Activated B cell treated with CpG ODN at 0.5 μM for 24 hours (primary cell): Measurements from ENCODE around the gene SUOX. TPM values are rescaled to one million over a fixed set of nuclear protein-coding genes. Genes with fewer than 3 reads are reported as not detected.
"Not testable (repeated sequence)": the region's sequence is repeated elsewhere in the genome, so short reads cannot be mapped to it uniquely, and the experiment has no call there.

Experiments
- ATAC-seq: fragments of 200-7000 bp; cut with Tn5 transposase; one replicate; pipeline ENCODE4 v1.10.0; 2021; ENCODE audit warnings: low read depth, mild to moderate bottlenecking, moderate library complexity
- CTCF ChIA-PET: fragments of 350-600 bp; sonication (Branson Sonifier 250); formaldehyde crosslinking; loops from one replicate; lab custom pipeline; 2021; ENCODE audit warnings: antibody characterized with exemption; lab: Charles Lee
- POLR2A ChIA-PET: fragments of 350-600 bp; sonication (Branson Sonifier 250); formaldehyde crosslinking; loops from one replicate; lab custom pipeline; 2021; ENCODE audit warnings: antibody characterized with exemption; lab: Charles Lee
- DNase-seq: peaks from one replicate; pipeline ENCODE4 v3.0.0; 2022
- H3K27ac Mint-ChIP-seq: one replicate; pipeline ENCODE4 v1.8.0; 2020; ENCODE audit warnings: mixed read lengths
- H3K27me3 Mint-ChIP-seq: one replicate; pipeline ENCODE4 v1.8.0; 2021; ENCODE audit warnings: mixed read lengths
- H3K36me3 Mint-ChIP-seq: one replicate; pipeline ENCODE4 v1.8.0; 2021; ENCODE audit warnings: low read depth, mixed read lengths
- H3K4me1 Mint-ChIP-seq: one replicate; pipeline ENCODE4 v1.8.0; 2021; ENCODE audit warnings: mixed read lengths
- H3K4me3 Mint-ChIP-seq: one replicate; pipeline ENCODE4 v1.8.0; 2020; ENCODE audit warnings: mild to moderate bottlenecking, mixed read lengths
- H3K9me3 Mint-ChIP-seq: one replicate; pipeline ENCODE4 v1.8.0; 2020; ENCODE audit warnings: mixed read lengths
- intact Hi-C: fragments of 100-400 bp; cut with micrococcal nuclease; formaldehyde crosslinking; loops from one replicate; pipeline ENCODE4 v1.15.1; 2024
- total RNA-seq: library from RNA; stranded (reverse); gene quantifications from 2 replicates; pipeline ENCODE4 v1.2.3, GENCODE V29; 2022
- TF ChIP-seq, protein P1 (sequence below): fragments of 200-600 bp; IDR thresholded peaks from one replicate; pipeline ENCODE4 v1.8.0; 2022; ENCODE audit warnings: antibody characterized with exemption, mild to moderate bottlenecking

SUOX gene
- total RNA-seq, 1 donor from 2014 or later: 5.6 TPM

DNA sequence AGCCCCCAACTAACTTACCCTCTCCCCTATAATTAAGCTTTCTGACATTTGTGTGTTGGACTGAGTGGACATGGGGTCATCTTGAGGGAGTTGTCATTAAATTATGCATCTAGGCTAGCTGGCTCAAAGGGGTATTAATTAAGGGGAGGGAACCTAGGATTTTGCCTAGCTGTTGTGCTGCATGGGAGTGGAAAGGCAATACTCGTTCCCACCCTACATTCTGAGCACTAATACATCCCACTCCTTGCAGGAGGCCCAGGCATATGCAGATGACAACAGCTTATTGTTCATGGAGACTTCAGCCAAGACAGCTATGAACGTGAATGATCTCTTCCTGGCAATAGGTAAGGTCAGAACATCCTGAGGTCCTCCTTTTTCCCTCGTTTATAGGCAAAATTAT lies 6.0 kb upstream of the SUOX start:
- TF ChIP-seq, protein P1, sequence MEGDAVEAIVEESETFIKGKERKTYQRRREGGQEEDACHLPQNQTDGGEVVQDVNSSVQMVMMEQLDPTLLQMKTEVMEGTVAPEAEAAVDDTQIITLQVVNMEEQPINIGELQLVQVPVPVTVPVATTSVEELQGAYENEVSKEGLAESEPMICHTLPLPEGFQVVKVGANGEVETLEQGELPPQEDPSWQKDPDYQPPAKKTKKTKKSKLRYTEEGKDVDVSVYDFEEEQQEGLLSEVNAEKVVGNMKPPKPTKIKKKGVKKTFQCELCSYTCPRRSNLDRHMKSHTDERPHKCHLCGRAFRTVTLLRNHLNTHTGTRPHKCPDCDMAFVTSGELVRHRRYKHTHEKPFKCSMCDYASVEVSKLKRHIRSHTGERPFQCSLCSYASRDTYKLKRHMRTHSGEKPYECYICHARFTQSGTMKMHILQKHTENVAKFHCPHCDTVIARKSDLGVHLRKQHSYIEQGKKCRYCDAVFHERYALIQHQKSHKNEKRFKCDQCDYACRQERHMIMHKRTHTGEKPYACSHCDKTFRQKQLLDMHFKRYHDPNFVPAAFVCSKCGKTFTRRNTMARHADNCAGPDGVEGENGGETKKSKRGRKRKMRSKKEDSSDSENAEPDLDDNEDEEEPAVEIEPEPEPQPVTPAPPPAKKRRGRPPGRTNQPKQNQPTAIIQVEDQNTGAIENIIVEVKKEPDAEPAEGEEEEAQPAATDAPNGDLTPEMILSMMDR: no peak
- H3K4me3 Mint-ChIP-seq: no peak overlapping the region
- peaks cover 76% of the 10 kb centered on the region for H3K36me3 Mint-ChIP-seq
- H3K9me3 Mint-ChIP-seq: no peaks in the 10 kb centered on the region
- H3K4me1 Mint-ChIP-seq: peaks cover 4% of the 10 kb centered on the region
- peak overlapping the region; percentile 11 for H3K27ac Mint-ChIP-seq
- intact Hi-C loops: no loop called here
- POLR2A ChIA-PET: interaction anchor here (2.4 kb wide), 1 partner anchor 17 kb away, joined by 7 read pairs; the partner anchor contains the start of gene RAB5B
- DNase-seq (no peak), ATAC-seq (no peak)
- H3K27me3 Mint-ChIP-seq: no peaks in the 10 kb centered on the region
- CTCF ChIA-PET: interaction anchor here (0.8 to 1.8 kb wide), 2 partner anchors 50 to 88 kb away, joined by 3 to 5 read pairs; partner anchors contain the start of gene ERBB3

DNA sequence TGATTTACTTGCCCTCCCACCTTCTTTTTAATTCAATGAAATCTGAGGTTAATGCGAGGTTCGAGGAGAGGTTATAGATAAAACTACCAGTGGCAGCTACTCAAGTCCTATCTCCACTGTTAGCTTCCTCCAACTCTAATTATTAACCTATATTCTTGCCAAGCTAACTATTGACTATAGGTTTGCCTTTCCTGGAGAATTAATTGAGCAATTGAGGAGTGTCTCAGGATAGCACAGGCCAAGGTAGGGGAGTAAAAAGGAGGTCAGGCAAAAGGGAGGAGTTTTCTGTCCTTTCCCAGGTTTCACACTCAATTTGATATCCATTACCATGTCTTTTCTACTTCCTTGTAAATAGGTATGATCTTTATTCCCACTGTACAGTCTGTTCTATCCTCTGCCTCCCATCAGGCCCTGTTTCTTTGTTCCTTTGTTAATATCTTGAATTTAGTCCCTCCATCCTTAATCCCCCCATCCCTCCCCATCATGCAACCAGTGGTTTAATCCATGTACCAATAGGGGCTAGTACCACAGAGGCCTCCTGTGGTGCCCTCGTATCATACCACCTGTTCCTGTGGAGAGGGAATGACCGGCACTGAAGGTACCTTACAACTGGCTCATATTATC lies 3.7 kb upstream of the SUOX start:
- Mint-ChIP-seq H3K27ac (no peak overlapping the region), H3K27me3 (no peaks in the 10 kb centered on the region), H3K36me3 (peaks cover 60% of the 10 kb centered on the region), H3K4me1 (peaks cover 21% of the 10 kb centered on the region), H3K4me3 (no peak overlapping the region), H3K9me3 (no peaks in the 10 kb centered on the region)
- TF ChIP-seq, protein P1: no peak
- ChIA-PET POLR2A (no interaction called here), CTCF (no interaction called here)
- ATAC-seq: no peak
- intact Hi-C loops: no loop called here
- no peak for DNase-seq

DNA sequence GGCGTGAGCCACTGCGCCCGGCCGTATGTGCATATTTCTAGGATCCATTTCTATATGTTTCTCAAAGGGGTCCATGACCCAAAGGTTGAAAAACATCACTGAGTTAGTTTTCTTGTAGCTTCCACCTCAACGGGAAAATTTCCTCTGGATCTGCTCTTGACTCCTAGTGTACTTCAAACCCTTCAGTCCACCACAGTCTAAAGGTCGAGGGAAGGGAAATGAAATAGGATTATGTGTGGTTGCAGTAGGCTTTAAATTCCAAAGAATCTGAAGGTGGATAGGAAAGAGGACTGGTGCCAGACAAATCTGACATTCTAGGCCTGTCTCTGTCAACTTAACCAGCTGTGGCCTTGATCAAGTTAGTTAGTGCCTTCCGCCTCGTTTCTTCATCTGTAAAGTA lies 1.7 kb upstream of the SUOX start:
- TF ChIP-seq, protein P1: no peak
- intact Hi-C loops: no loop called here
- ATAC-seq (no peak), DNase-seq (no peak)
- ChIA-PET CTCF (interaction anchor here (0.8 to 3.3 kb wide), 23 partner anchors 10 to 256 kb away, joined by 3 to 26 read pairs (median 4); partner anchors contain the start of genes PA2G4, RAB5B, RPL41 and SMARCC2), POLR2A (interaction anchor here (1.0 to 3.3 kb wide), 4 partner anchors 12 to 257 kb away, joined by 3 to 18 read pairs (median 10); partner anchors contain the start of genes RAB5B and ZC3H10)
- Mint-ChIP-seq H3K4me3 (no peak overlapping the region), H3K27ac (no peak overlapping the region), H3K36me3 (peaks cover 42% of the 10 kb centered on the region), H3K9me3 (no peaks in the 10 kb centered on the region), H3K4me1 (peaks cover 21% of the 10 kb centered on the region), H3K27me3 (no peaks in the 10 kb centered on the region)

DNA sequence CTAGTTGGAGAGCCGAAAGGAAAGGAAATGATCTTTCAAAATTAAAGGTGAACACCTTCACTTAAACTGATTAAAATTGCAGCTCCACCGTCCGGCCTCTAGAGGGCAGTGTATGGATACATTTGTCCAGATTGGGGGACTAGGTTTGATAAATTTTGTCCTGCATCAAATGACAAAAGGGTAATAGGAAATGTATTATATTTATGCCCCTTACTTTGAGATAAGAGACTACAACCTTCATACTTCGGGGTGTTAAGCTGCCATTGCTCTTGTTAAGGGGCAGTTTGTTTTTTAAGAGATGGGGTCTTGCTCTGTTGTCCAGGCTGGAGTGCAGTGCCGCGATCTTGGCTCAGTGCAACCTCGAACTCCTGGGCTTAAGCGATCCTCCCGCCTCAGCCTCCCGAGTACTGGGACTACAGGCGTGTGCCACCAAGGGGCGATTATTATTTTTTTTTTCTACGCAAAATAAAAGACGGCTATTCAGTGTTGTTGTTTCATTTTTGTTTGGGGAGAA lies 818 bp upstream of the SUOX start:
- DNase-seq (no peak), ATAC-seq (peak; percentile 61)
- Mint-ChIP-seq H3K9me3 (no peaks in the 10 kb centered on the region), H3K4me1 (peaks cover 21% of the 10 kb centered on the region), H3K27ac (peak overlapping the region; percentile 18), H3K27me3 (no peaks in the 10 kb centered on the region), H3K36me3 (peaks cover 33% of the 10 kb centered on the region), H3K4me3 (peak overlapping the region; percentile 78)
- intact Hi-C loops: loop anchor here (1.0 to 2.0 kb wide), 5 partner anchors 33 to 193 kb away; partner anchors contain the start of genes PA2G4, RPS26, SMARCC2 and ZC3H10
- ChIA-PET POLR2A (interaction anchor here (0.6 to 3.3 kb wide), 10 partner anchors 11 to 381 kb away, joined by 3 to 18 read pairs (median 5); partner anchors contain the start of genes ITGA7, PA2G4, RAB5B and SMARCC2), CTCF (interaction anchor here (0.8 to 3.3 kb wide), 24 partner anchors 10 to 257 kb away, joined by 3 to 26 read pairs (median 4); partner anchors contain the start of genes PA2G4, RAB5B, RPL41 and SMARCC2)
- TF ChIP-seq, protein P1: no peak

DNA sequence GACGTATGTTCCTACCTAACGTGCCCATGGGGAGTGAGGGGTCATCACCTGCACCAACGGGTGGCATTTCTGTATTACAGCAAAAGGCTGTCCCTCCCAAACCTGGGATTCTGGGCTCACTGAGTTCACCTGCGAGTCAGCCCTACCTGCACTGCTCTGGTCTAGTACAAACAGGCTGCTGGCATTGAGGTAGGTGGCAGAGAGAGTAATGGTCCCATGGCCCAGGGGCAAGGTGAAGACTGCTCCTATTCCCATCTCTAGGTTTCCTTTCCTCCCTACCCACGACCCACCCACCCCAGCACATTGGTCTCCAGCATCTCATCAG lies 421 bp downstream of the SUOX start:
- POLR2A ChIA-PET: interaction anchor here (0.5 to 3.3 kb wide), 4 partner anchors 23 to 691 kb away, joined by 4 to 14 read pairs (median 4); partner anchors contain the start of genes DNAJC14, PTGES3 and RAB5B
- Mint-ChIP-seq H3K4me3 (peak overlapping the region; percentile 78), H3K36me3 (peaks cover 21% of the 10 kb centered on the region), H3K9me3 (no peaks in the 10 kb centered on the region), H3K27me3 (no peaks in the 10 kb centered on the region), H3K4me1 (peaks cover 21% of the 10 kb centered on the region), H3K27ac (no peak overlapping the region)
- ATAC-seq (peak; percentile 22), DNase-seq (no peak)
- TF ChIP-seq, protein P1: no peak
- intact Hi-C loops: loop anchor here (1.0 to 2.0 kb wide), 2 partner anchors 10 to 121 kb away; partner anchors contain the start of gene ZC3H10
- CTCF ChIA-PET: interaction anchor here (0.6 to 3.3 kb wide), 7 partner anchors 8 to 259 kb away, joined by 3 to 19 read pairs (median 4); partner anchors contain the start of gene RAB5B

DNA sequence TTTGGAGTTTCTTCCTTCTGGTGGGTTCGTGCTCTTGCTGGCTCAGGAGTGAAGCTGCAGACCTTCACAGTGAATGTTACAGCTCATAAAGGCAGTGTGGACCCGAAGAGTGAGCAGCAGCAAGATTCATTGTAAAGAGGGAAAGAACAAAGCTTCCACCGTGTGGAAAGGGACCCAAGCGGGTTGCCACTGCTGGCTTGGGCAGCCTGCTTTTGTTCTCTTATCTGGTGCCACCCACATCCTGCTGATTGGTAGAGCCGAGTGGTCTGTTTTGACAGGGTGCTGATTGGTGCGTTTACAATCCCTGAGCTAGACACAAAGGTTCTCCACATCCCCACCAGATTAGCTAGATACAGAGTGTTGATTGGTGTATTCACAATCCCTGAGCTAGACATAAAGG lies 2.4 kb downstream of the SUOX start:
- H3K27ac Mint-ChIP-seq: not testable (repeated sequence)

DNA sequence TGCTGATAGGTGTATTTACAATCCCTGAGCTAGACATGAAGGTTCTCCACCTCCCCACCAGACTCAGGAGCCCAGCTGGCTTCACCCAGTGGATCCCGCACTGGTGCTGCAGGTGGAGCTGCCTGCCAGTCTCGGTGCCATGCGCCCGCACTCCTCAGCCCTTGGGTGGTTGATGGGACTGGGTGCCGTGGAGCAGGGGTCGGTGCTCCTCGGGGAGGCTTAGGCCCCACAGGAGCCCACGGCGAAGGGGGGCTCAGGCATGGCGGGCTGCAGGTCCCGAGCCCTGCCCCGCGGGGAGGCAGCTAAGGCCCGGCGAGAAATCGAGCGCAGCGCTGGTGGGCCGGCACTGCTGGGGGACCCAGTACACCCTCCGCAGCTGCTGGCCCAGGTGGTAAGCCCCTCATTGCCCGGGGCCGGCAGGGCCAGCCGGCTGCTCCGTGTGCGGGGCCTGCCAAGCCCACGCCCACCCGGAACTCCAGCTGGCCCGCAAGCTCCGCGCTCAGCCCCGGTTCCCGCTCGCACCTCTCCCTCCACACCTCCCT lies 3.0 kb downstream of the SUOX start:
- H3K27me3 Mint-ChIP-seq, H3K4me3 Mint-ChIP-seq, H3K9me3 Mint-ChIP-seq, DNase-seq, POLR2A ChIA-PET, intact Hi-C loops, H3K36me3 Mint-ChIP-seq, ATAC-seq, H3K27ac Mint-ChIP-seq: not testable (repeated sequence)
- CTCF ChIA-PET: interaction anchor here (0.8 to 1.3 kb wide), 2 partner anchors 26 to 29 kb away, joined by 3 read pairs; partner anchors contain the start of gene RAB5B
- H3K4me1 Mint-ChIP-seq: peaks cover 21% of the 10 kb centered on the region

More for the DNA sequence above, 2.4 kb downstream of the SUOX start:
- peaks cover 21% of the 10 kb centered on the region for H3K4me1 Mint-ChIP-seq
- DNase-seq, intact Hi-C loops, H3K27me3 Mint-ChIP-seq, POLR2A ChIA-PET, H3K36me3 Mint-ChIP-seq, H3K9me3 Mint-ChIP-seq, ATAC-seq, H3K4me3 Mint-ChIP-seq: not testable (repeated sequence)
- CTCF ChIA-PET: interaction anchor here (0.8 to 1.3 kb wide), 2 partner anchors 25 to 30 kb away, joined by 3 read pairs; partner anchors contain the start of gene RAB5B
